Glutamatergic neuron (in vitro differentiated cells): ENCODE results near the gene RABGGTA. TPM values are rescaled to one million over a fixed set of nuclear protein-coding genes. Genes with fewer than 3 reads are reported as not detected.

Experiments
- DNase-seq: peaks from one replicate; pipeline ENCODE4 v3.0.0; 2022
- H3K27ac Mint-ChIP-seq: one replicate; pipeline ENCODE4 v1.8.0; 2020; ENCODE audit warnings: mild to moderate bottlenecking, mixed read lengths, inconsistent platforms; ENCODE audit not compliant: unreplicated experiment
- H3K27me3 Mint-ChIP-seq: one replicate; pipeline ENCODE4 v1.8.0; 2020; ENCODE audit warnings: mild to moderate bottlenecking, moderate library complexity, mixed read lengths, inconsistent platforms; ENCODE audit not compliant: unreplicated experiment
- H3K36me3 Mint-ChIP-seq: one replicate; pipeline ENCODE4 v1.8.0; 2020; ENCODE audit warnings: mild to moderate bottlenecking, mixed read lengths, inconsistent platforms; ENCODE audit not compliant: unreplicated experiment
- H3K4me1 Mint-ChIP-seq: one replicate; pipeline ENCODE4 v1.8.0; 2020; ENCODE audit warnings: mild to moderate bottlenecking, low read depth, mixed read lengths, inconsistent platforms; ENCODE audit not compliant: unreplicated experiment
- H3K4me3 Mint-ChIP-seq: one replicate; pipeline ENCODE4 v1.8.0; 2020; ENCODE audit warnings: mild to moderate bottlenecking, mixed read lengths, inconsistent platforms; ENCODE audit not compliant: unreplicated experiment
- H3K9me3 Mint-ChIP-seq: one replicate; pipeline ENCODE4 v1.8.0; 2020; ENCODE audit warnings: mild to moderate bottlenecking, moderate library complexity, mixed read lengths, inconsistent platforms; ENCODE audit not compliant: unreplicated experiment
- total RNA-seq: library from RNA; stranded (reverse); fragmentation: NEBNext Ultra II Directional; extraction: Animal tissue kit (Norgen Biotek cat#: 25700); gene quantifications from one replicate; pipeline ENCODE4 v1.2.1, GENCODE V29; 2021; ENCODE audit not compliant: unreplicated experiment
- TF ChIP-seq, protein P1 (sequence below): fragments of 200-600 bp; sonication (generic); IDR thresholded peaks from one replicate; pipeline ENCODE4 v1.5.0; 2021; ENCODE audit not compliant: partially characterized antibody, unreplicated experiment

RABGGTA gene
- total RNA-seq, 1 donor from 2014 or later: 30.3 TPM

DNA sequence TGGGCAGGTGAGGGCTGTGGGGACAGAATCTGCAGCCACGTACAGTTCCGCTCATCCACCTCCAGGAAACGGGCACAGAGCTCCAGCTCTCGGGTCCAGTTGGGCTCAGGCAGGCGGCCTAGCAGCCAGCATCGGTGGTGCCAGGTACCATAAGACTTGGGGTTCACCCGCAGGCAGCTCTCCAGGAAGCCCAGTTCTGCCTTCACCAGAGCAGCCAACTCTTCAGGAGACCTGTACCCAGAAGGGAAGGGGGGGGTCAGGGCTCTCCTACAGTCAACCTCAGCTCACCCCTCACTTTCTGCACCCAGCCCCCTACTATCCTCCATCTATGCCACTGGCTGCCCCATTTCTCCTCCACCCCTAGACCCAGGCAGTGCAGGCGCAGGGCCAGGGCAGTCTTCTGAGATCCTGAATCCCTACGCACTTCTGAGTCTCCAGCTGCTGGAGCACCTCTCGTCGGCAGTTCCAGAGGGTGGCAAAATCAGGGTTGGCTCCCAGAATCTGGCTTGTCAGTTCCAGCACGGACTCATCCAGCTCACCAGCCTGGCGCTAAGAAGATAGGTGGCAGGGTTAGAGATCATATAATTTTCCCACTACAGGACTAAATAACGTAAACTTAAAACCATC is 1.4 kb downstream of the RABGGTA start:
- Mint-ChIP-seq H3K36me3 (peaks cover 4% of the 10 kb centered on the region), H3K4me1 (peaks cover 4% of the 10 kb centered on the region), H3K4me3 (peak overlapping the region; percentile 88), H3K27me3 (peaks cover 13% of the 10 kb centered on the region), H3K27ac (no peak overlapping the region), H3K9me3 (peaks cover 2% of the 10 kb centered on the region)
- TF ChIP-seq, protein P1, sequence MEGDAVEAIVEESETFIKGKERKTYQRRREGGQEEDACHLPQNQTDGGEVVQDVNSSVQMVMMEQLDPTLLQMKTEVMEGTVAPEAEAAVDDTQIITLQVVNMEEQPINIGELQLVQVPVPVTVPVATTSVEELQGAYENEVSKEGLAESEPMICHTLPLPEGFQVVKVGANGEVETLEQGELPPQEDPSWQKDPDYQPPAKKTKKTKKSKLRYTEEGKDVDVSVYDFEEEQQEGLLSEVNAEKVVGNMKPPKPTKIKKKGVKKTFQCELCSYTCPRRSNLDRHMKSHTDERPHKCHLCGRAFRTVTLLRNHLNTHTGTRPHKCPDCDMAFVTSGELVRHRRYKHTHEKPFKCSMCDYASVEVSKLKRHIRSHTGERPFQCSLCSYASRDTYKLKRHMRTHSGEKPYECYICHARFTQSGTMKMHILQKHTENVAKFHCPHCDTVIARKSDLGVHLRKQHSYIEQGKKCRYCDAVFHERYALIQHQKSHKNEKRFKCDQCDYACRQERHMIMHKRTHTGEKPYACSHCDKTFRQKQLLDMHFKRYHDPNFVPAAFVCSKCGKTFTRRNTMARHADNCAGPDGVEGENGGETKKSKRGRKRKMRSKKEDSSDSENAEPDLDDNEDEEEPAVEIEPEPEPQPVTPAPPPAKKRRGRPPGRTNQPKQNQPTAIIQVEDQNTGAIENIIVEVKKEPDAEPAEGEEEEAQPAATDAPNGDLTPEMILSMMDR: no peak
- DNase-seq: no peak

DNA sequence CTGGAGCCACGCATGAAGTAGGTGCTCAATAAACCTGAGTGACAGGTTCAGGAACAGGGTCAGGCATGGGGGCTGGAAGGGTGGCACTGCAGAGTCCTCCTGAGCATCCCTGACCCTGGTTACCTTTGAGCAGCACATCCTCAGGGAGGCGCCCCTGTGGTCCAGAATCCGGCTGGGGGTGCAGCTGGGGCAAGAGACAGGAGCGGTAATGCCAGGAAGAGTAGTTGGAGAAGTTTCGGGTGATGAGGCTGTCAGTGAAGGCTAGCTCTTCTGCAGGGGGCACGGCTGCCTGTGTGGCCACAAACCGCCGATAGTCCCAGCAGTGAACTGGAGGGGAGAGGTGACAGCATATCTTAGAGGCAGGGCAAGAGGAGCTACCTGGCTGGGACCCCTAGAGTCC is 2.0 kb downstream of the RABGGTA start:
- no peak overlapping the region for H3K27ac Mint-ChIP-seq
- H3K9me3 Mint-ChIP-seq: peaks cover 2% of the 10 kb centered on the region
- TF ChIP-seq, protein P1: no peak
- peaks cover 13% of the 10 kb centered on the region for H3K27me3 Mint-ChIP-seq
- DNase-seq: no peak
- peaks cover 4% of the 10 kb centered on the region for H3K36me3 Mint-ChIP-seq
- no peak overlapping the region for H3K4me3 Mint-ChIP-seq
- H3K4me1 Mint-ChIP-seq: peaks cover 4% of the 10 kb centered on the region

DNA sequence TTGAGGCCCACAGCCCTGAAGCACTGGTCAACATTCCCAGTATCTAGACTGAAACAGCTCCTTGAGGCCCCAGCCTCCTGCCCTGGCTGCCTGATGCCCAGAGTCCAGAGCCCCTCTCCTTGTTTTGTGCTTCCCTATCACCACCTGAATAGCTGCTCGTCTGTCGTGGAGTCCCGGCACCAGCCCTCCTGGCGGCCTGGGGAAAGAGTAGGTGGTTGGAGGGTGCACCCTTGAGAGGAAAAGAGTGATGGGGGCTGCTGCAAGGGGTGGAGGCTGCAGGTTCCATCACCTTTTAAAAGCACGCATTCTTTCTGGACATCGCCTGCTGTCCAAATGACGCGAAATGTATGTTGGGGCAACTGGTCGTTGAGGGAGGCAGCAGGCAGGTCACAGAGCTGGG is 3.2 kb downstream of the RABGGTA start:
- H3K4me3 Mint-ChIP-seq: no peak overlapping the region
- no peak overlapping the region for H3K27ac Mint-ChIP-seq
- TF ChIP-seq, protein P1: no peak
- peaks cover 4% of the 10 kb centered on the region for H3K36me3 Mint-ChIP-seq
- peaks cover 2% of the 10 kb centered on the region for H3K9me3 Mint-ChIP-seq
- DNase-seq: no peak
- peaks cover 13% of the 10 kb centered on the region for H3K27me3 Mint-ChIP-seq
- peaks cover 4% of the 10 kb centered on the region for H3K4me1 Mint-ChIP-seq

DNA sequence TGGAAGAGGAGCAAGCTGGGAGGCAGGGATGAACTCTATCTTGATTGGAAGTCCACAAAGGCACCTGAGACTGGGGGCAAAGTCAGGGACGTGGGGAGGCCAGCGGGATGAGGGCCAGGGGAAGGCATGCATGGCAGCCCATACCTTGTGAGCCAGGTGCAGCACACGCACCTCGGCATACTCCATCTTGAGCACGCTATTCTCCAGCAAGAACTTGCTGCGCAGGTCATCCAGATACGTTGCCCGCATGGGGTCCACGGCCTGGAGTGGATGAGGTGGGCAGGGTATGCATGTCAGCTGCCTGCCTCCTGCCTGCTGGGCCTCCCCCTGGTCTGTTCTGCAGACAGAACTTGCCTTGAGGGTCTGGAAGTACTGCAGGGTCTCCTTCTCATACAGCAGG is 3.9 kb downstream of the RABGGTA start:
- no peak overlapping the region for H3K4me3 Mint-ChIP-seq
- H3K36me3 Mint-ChIP-seq: peaks cover 4% of the 10 kb centered on the region
- peaks cover 4% of the 10 kb centered on the region for H3K4me1 Mint-ChIP-seq
- H3K27ac Mint-ChIP-seq: no peak overlapping the region
- no peak for DNase-seq
- TF ChIP-seq, protein P1: no peak
- H3K27me3 Mint-ChIP-seq: peaks cover 13% of the 10 kb centered on the region
- H3K9me3 Mint-ChIP-seq: no peaks in the 10 kb centered on the region

DNA sequence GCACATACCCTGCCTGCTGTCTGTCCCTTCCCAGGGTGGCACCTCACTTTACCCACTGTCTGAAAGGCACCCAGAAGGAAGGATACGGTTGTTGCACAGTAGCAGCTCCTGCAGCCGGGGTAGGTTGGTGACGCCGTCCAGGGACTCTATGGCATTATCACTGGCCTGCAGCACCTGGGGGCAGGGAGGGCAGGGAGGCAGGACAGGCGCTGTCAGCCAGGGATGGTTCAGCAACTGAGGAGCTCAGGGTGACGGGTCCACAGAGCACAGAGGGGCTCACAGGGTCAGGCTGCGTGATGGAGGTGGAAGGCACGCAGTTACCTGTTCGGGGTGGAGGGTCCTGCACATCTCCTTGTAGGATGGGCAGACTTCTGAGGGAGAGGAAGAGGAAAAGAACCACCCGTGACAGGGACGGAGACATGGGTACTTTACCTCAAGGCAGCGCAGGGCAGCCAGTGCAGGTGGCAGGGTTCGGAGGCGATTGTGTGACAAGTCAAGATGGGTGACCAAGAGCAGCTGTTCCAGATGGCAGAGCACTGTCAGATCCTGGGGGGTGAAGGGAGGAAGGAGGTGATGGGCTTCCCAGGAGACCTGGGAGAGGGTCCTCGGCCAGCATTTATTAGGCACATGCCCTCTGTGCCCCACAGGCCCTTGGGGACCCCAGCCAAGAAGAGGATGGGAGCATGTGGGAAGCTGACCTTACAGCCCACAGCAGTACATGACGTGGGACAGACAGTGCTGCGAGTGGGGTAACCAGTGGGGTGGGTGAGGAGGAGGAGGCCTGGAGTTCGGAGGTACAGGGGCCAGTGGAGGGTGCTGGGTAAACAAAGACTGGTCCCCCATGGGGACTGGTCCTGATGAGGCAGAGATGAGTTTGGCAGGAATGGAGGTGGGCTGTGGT is 4.8 kb downstream of the RABGGTA start:
- H3K9me3 Mint-ChIP-seq: peaks cover 1% of the 10 kb centered on the region
- no peaks in the 10 kb centered on the region for H3K36me3 Mint-ChIP-seq
- H3K27ac Mint-ChIP-seq: no peak overlapping the region
- DNase-seq: no peak
- H3K4me1 Mint-ChIP-seq: no peaks in the 10 kb centered on the region
- peaks cover 9% of the 10 kb centered on the region for H3K27me3 Mint-ChIP-seq
- no peak overlapping the region for H3K4me3 Mint-ChIP-seq
- TF ChIP-seq, protein P1: no peak
